ENCODE measurements around the gene SDK2. TPM values are rescaled to one million over a fixed set of nuclear protein-coding genes. Genes with fewer than 3 reads are reported as not detected.

The SDK2 gene
- total RNA-seq, 4 donors from 2014 or later, result under 0.01 to 0.49 (median 0.08) TPM

- no peak for TF ChIP-seq CTCF (IDR thresholded peaks at IDR 0.05; ENCODE audit: low read depth)
Observed at GRCh38 chr17:73564843-73565242, 79.4 kb downstream of the SDK2 start.

GRCh38 chr17:73562896-73563295, 81.3 kb downstream of the SDK2 start:
- TF ChIP-seq CTCF (IDR thresholded peaks at IDR 0.05; ENCODE audit: low read depth), result no peak

GRCh38 chr17:73561111-73561510, 83.1 kb downstream of the SDK2 start:
- TF ChIP-seq CTCF (IDR thresholded peaks at IDR 0.05; ENCODE audit: low read depth), result no peak

- TF ChIP-seq CTCF (IDR thresholded peaks at IDR 0.05; ENCODE audit: low read depth), result no peak
Observed at GRCh38 chr17:73560661-73561060, 83.6 kb downstream of the SDK2 start.

GRCh38 chr17:73559532-73559931, 84.7 kb downstream of the SDK2 start:
- no peak for TF ChIP-seq CTCF (IDR thresholded peaks at IDR 0.05; ENCODE audit: low read depth)

- no peak for TF ChIP-seq CTCF (IDR thresholded peaks at IDR 0.05; ENCODE audit: low read depth)
Observed at GRCh38 chr17:73555199-73555960, 88.9 kb downstream of the SDK2 start.

- no peak for TF ChIP-seq CTCF (IDR thresholded peaks at IDR 0.05; ENCODE audit: low read depth)
Observed at GRCh38 chr17:73554498-73554897, 89.7 kb downstream of the SDK2 start.
